ENCODE data around the gene H2BK1.

H2BK1 gene

DNA sequence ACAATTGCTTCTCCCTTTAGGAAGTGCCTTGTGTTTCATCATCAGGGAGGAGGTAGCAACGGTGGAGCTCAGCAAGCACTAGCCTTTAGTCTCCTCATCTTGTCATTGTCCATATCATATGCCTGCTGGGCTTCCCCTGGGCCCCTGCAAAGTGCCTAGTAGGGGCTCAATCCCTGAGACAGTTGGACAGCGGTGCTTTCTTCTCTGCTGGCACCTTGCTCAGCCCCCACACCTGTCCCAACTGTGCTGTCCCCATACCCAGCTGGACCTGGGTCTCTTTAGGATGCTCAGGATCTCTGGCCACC is 32.7 kb upstream of the H2BK1 start:
- peaks cover 30% of the 10 kb centered on the region for H3K4me1 ChIP-seq (ENCODE audit: control insufficient read depth, insufficient read depth, low read length)
- H3K9me3 ChIP-seq (ENCODE audit: control insufficient read depth, low read length), result no peaks in the 10 kb centered on the region
- H3K27me3 ChIP-seq (ENCODE audit: control insufficient read depth, insufficient read depth, low read length), result peaks cover 49% of the 10 kb centered on the region
- peaks cover under 1% of the 10 kb centered on the region for H3K36me3 ChIP-seq (ENCODE audit: control insufficient read depth, insufficient read depth, low read length)
- H3K4me3 ChIP-seq (ENCODE audit: low read length), result no peak overlapping the region
- peak overlapping the region; percentile 4 for H3K9ac ChIP-seq (ENCODE audit: low read length)

DNA sequence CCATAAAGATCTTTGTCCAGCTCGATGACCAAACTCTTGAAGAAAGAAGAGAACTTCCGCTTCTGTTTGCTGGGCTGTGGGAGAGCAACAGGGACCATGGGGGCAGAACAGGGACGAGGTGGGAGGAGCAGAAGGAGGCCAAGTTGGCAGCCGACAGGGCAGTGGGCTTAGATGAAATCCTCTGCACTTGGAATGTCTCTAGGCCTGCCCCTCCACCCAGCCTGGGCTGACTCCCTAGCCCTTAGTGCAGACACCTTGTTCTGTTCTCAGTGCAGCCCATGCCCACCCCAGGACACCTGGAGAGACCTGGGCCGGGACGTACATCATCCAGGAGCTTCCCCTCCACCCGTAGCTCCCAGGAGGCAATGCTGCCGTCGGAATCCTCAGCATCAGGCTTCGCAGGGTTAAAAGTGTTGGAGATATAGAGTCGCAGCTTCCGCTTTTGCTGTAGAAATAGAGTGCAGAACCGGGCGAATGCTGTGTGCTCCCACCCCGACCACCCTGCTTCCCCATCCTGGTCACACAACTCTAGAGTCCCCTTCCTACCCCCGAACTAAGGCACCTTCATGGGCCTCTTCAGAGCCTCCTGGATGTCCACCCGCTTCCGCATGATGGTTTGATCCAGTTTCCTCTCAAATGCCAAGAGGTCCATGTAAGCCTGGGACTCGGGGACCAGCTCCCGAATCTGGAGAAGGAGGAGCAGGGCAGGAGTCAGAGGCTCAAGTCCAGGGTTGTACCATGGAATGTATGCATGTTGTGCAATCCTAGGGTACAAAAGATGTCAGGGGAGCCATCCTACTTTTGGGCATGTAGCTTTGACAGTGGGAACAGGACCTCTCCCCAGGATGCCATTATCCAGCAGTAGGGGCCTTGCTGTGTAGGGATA is 32.1 kb upstream of the H2BK1 start:
- Histone ChIP-seq H3K9me3 (ENCODE audit: control insufficient read depth, low read length) (no peaks in the 10 kb centered on the region), H3K4me1 (ENCODE audit: control insufficient read depth, insufficient read depth, low read length) (peaks cover 25% of the 10 kb centered on the region), H3K9ac (ENCODE audit: low read length) (no peak overlapping the region), H3K36me3 (ENCODE audit: control insufficient read depth, insufficient read depth, low read length) (peaks cover 7% of the 10 kb centered on the region), H3K4me3 (ENCODE audit: low read length) (no peak overlapping the region), H3K27me3 (ENCODE audit: control insufficient read depth, insufficient read depth, low read length) (peaks cover 44% of the 10 kb centered on the region)

DNA sequence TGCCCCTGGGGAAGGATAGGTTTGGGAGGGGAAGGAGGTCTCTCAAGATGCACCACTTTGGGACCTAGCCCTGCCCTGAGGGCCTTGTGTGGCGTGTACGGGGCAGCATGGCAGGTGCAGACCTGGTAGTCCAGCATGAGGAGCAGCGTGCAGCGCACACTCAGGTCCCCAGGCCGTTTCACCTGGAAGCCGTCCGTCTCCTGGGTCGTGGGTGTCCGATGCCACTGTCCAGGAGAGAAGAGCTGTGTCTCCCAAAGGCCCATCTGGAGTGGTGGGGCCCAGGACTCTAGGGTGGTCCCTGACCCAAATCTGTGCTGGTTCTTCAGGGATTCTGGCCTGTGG is 31.4 kb upstream of the H2BK1 start:
- Histone ChIP-seq H3K9ac (ENCODE audit: low read length) (no peak overlapping the region), H3K9me3 (ENCODE audit: control insufficient read depth, low read length) (no peaks in the 10 kb centered on the region), H3K4me1 (ENCODE audit: control insufficient read depth, insufficient read depth, low read length) (peaks cover 24% of the 10 kb centered on the region), H3K36me3 (ENCODE audit: control insufficient read depth, insufficient read depth, low read length) (peaks cover 7% of the 10 kb centered on the region), H3K27me3 (ENCODE audit: control insufficient read depth, insufficient read depth, low read length) (peaks cover 37% of the 10 kb centered on the region), H3K4me3 (ENCODE audit: low read length) (no peak overlapping the region)

DNA sequence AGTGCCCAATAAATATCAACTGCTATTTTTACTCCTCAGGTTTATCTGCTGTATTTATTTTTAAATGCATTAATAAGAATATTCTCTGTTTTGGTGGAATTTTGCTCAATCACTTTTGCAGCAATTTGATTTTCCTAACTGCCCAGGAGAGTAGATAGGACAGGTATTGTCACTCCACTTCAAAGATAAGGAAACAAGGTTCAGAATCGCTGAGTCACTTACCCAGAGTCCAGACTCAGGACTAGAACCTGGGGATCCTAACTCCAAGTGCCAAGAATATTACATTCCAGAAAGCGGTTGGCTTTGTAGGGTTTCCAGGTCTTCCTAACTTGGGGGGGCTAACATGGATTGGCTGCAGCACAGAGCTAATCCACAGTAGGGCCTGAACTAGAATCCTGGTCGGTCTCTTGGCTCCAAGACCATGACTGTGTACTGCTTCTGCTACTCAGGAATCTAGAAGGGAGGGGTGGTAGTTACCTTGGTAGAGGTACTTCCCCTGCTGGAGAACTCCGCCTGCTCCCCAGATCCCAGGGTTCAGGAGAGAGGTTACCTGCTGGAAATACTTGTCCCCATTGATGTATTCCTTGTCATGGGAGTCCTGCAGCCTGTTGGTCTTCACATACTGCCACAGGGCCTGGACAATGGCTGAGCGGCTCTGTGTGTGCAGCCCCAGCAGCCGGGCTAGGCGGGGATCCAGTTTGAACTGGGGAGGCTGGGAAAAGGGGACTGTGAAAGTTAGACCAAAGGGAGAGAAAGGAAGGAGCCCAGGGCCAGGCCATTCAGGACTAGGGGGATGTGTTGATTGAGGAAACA is 30.9 kb upstream of the H2BK1 start:
- peaks cover 24% of the 10 kb centered on the region for H3K4me1 ChIP-seq (ENCODE audit: control insufficient read depth, insufficient read depth, low read length)

DNA sequence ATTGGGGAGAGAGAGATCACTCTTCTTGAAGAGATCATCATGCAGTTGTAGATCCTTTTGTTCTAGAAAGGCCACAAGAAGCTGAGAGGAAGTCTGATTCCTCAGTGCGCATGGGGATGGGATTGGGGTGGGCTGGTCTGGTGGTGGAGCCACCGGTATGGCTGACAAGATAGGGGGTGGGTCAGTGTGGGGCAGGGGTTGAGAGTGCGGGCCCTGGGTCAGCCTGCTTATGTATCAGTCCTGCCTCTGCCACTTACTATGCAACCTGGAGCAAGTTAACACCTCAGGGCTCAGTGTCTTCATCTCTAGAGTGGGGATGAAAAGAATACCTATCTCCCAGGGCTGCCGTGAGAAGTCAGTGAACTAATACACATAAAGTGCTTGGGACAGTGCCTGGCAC is 30.2 kb upstream of the H2BK1 start:
- Histone ChIP-seq H3K9me3 (ENCODE audit: control insufficient read depth, low read length) (no peaks in the 10 kb centered on the region), H3K9ac (ENCODE audit: low read length) (no peak overlapping the region), H3K4me1 (ENCODE audit: control insufficient read depth, insufficient read depth, low read length) (peaks cover 24% of the 10 kb centered on the region), H3K4me3 (ENCODE audit: low read length) (no peak overlapping the region), H3K36me3 (ENCODE audit: control insufficient read depth, insufficient read depth, low read length) (peaks cover 7% of the 10 kb centered on the region), H3K27me3 (ENCODE audit: control insufficient read depth, insufficient read depth, low read length) (peaks cover 26% of the 10 kb centered on the region)

More for the DNA sequence above, 30.9 kb upstream of the H2BK1 start:
- no peak overlapping the region for H3K9ac ChIP-seq (ENCODE audit: low read length)
- H3K36me3 ChIP-seq (ENCODE audit: control insufficient read depth, insufficient read depth, low read length), result peaks cover 7% of the 10 kb centered on the region
- H3K4me3 ChIP-seq (ENCODE audit: low read length), result no peak overlapping the region
- H3K9me3 ChIP-seq (ENCODE audit: control insufficient read depth, low read length), result no peaks in the 10 kb centered on the region
- H3K27me3 ChIP-seq (ENCODE audit: control insufficient read depth, insufficient read depth, low read length), result peaks cover 32% of the 10 kb centered on the region

DNA sequence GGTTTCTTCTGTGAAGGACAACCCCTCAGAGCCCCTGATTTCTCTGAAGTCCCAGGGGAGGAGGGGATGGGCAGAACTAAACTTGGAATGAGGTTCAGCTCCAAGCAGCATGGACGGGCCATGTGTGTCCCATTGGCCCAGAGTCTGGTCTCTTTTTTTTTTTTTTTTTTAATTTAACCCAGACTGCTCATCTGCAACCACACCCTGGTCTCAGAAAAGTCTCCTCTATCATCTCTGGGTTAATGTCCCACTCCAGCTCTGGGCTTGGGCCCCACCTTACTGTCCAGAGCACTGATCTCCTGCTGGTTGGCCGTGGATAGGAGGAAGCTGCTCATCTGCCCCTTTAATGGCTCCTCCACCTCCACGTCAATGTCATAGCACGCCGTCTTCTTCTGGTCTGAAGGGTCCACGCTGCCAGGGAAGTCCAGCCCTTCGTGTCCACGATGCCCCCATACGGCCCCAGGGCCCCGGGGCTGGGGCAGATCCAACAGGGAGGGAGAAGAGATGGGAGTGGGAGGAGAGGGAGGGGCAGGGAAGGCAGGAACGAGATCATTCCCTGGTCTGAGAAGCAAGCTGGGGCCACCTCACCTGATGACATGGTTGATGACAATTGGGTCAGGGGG is 29.7 kb upstream of the H2BK1 start:
- peaks cover 20% of the 10 kb centered on the region for H3K4me1 ChIP-seq (ENCODE audit: control insufficient read depth, insufficient read depth, low read length)
- H3K27me3 ChIP-seq (ENCODE audit: control insufficient read depth, insufficient read depth, low read length), result peaks cover 20% of the 10 kb centered on the region
- peaks cover 7% of the 10 kb centered on the region for H3K36me3 ChIP-seq (ENCODE audit: control insufficient read depth, insufficient read depth, low read length)
- H3K9me3 ChIP-seq (ENCODE audit: control insufficient read depth, low read length), result no peaks in the 10 kb centered on the region
- no peak overlapping the region for H3K9ac ChIP-seq (ENCODE audit: low read length)
- no peak overlapping the region for H3K4me3 ChIP-seq (ENCODE audit: low read length)

DNA sequence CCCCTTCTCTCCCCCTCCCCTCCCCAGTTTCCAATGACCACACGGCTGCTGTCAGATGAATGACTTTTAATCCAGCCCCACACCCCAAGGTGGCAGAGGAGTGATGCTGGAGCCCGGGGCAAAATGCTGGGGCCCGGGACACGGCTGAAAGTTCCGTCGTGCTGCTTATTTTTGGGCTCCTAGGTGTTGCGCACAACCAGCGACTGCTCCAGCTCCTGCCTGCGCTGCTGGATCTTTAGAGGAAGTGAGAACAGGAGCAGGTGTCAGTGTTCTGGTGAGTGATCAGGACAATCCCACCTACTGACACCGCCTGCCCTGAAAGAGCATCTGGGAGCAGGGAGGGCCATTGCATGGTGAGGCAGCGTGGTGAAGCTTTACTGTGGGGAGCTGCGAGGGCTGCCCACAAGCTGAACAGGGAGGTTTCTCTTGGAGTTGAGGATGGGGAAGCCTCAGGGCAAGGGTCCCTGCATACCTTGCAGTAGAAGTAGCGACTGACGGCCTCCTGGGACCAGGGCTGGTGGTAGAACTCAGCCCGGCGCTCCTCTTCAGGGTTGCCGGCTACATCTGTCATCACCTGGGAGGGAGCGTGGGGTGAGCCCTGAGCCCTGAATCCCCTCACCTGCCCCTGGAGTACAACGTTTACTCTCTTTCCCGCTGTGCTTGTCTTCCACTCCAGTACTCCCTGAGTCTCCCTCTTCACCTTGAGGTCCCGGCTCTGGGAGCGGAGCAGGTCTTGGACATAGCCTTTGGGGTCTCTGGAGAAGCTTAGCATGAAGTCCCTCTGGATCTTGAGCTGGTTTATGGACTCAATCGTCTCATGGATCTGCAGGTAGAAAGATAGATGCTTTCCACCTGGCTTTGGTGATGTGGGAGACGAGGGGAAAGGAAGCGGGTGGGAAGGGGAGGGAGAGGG is 28.9 kb upstream of the H2BK1 start:
- no peak overlapping the region for H3K9ac ChIP-seq (ENCODE audit: low read length)
- H3K4me1 ChIP-seq (ENCODE audit: control insufficient read depth, insufficient read depth, low read length), result peaks cover 12% of the 10 kb centered on the region
- peaks cover 7% of the 10 kb centered on the region for H3K36me3 ChIP-seq (ENCODE audit: control insufficient read depth, insufficient read depth, low read length)
- no peak overlapping the region for H3K4me3 ChIP-seq (ENCODE audit: low read length)
- H3K9me3 ChIP-seq (ENCODE audit: control insufficient read depth, low read length), result no peaks in the 10 kb centered on the region
- H3K27me3 ChIP-seq (ENCODE audit: control insufficient read depth, insufficient read depth, low read length), result peaks cover 12% of the 10 kb centered on the region

DNA sequence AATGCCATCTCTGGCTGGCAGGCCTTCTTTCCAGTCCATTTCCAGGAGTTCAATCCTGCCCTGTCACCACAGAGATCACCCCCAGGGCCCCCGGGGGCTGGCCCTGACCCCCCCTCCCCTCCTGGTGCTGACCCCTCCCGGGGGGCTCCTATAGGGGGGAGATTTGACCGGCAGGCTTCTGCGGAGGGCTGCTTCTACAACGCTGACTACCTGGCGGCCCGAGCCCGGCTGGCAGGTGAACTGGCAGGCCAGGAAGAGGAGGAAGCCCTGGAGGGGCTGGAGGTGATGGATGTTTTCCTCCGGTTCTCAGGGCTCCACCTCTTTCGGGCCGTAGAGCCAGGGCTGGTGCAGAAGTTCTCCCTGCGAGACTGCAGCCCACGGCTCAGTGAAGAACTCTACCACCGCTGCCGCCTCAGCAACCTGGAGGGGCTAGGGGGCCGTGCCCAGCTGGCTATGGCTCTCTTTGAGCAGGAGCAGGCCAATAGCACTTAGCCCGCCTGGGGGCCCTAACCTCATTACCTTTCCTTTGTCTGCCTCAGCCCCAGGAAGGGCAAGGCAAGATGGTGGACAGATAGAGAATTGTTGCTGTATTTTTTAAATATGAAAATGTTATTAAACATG is 28.0 kb upstream of the H2BK1 start:
- Histone ChIP-seq H3K27me3 (ENCODE audit: control insufficient read depth, insufficient read depth, low read length) (peaks cover 5% of the 10 kb centered on the region), H3K9ac (ENCODE audit: low read length) (no peak overlapping the region), H3K36me3 (ENCODE audit: control insufficient read depth, insufficient read depth, low read length) (peaks cover 7% of the 10 kb centered on the region), H3K4me1 (ENCODE audit: control insufficient read depth, insufficient read depth, low read length) (peaks cover 12% of the 10 kb centered on the region), H3K9me3 (ENCODE audit: control insufficient read depth, low read length) (no peaks in the 10 kb centered on the region), H3K4me3 (ENCODE audit: low read length) (no peak overlapping the region)

DNA sequence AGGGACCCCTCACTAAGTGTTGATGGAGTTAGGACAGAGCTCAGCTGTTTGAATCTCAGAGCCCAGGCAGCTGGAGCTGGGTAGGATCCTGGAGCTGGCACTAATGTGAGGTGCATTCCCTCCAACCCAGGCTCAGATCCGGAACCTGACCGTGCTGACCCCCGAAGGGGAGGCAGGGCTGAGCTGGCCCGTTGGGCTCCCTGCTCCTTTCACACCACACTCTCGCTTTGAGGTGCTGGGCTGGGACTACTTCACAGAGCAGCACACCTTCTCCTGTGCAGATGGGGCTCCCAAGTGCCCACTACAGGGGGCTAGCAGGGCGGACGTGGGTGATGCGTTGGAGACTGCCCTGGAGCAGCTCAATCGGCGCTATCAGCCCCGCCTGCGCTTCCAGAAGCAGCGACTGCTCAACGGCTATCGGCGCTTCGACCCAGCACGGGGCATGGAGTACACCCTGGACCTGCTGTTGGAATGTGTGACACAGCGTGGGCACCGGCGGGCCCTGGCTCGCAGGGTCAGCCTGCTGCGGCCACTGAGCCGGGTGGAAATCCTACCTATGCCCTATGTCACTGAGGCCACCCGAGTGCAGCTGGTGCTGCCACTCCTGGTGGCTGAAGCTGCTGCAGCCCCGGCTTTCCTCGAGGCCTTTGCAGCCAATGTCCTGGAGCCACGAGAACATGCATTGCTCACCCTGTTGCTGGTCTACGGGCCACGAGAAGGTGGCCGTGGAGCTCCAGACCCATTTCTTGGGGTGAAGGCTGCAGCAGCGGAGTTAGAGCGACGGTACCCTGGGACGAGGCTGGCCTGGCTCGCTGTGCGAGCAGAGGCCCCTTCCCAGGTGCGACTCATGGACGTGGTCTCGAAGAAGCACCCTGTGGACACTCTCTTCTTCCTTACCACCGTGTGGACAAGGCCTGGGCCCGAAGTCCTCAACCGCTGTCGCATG is 27.2 kb upstream of the H2BK1 start:
- peaks cover under 1% of the 10 kb centered on the region for H3K27me3 ChIP-seq (ENCODE audit: control insufficient read depth, insufficient read depth, low read length)
- no peak overlapping the region for H3K4me3 ChIP-seq (ENCODE audit: low read length)
- H3K9me3 ChIP-seq (ENCODE audit: control insufficient read depth, low read length), result no peaks in the 10 kb centered on the region
- peaks cover 8% of the 10 kb centered on the region for H3K4me1 ChIP-seq (ENCODE audit: control insufficient read depth, insufficient read depth, low read length)
- no peak overlapping the region for H3K9ac ChIP-seq (ENCODE audit: low read length)
- peaks cover 7% of the 10 kb centered on the region for H3K36me3 ChIP-seq (ENCODE audit: control insufficient read depth, insufficient read depth, low read length)

DNA sequence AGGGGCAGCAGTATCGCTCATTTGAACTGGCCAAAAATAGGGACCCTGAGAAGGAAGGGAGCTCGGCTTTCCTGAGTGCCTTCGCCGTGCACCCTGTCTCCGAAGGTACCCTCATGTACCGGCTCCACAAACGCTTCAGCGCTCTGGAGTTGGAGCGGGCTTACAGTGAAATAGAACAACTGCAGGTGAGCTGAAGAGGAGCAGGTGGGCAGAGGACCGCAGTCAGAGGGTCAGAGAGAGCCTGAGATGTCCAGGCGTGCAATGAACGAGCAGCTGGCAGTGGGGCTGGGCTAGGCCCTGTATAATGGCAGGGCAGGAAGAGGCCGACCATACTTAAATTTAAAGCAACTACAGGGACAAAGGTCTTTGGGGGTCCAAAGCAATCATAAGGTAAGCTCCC is 26.1 kb upstream of the H2BK1 start:
- Histone ChIP-seq H3K4me3 (ENCODE audit: low read length) (no peak overlapping the region), H3K9ac (ENCODE audit: low read length) (no peak overlapping the region), H3K27me3 (ENCODE audit: control insufficient read depth, insufficient read depth, low read length) (no peaks in the 10 kb centered on the region), H3K4me1 (ENCODE audit: control insufficient read depth, insufficient read depth, low read length) (peaks cover 15% of the 10 kb centered on the region), H3K36me3 (ENCODE audit: control insufficient read depth, insufficient read depth, low read length) (peaks cover 7% of the 10 kb centered on the region), H3K9me3 (ENCODE audit: control insufficient read depth, low read length) (no peaks in the 10 kb centered on the region)
